IPS-20b (cell line): ENCODE measurements around the gene MAMDC4.

Source experiments
- H3K27ac ChIP-seq: one replicate; pipeline ENCODE4 v1.5.1; 2013; ENCODE audit warnings: low read length
- H3K27me3 ChIP-seq: 2 replicates; pipeline ENCODE4 v1.6.1; 2013; ENCODE audit warnings: mild to moderate bottlenecking, low read length, inconsistent platforms; ENCODE audit not compliant: insufficient read depth
- H3K36me3 ChIP-seq: 2 replicates; pipeline ENCODE4 v1.6.1; 2013; ENCODE audit warnings: low read depth, mild to moderate bottlenecking, inconsistent platforms, low read length, moderate library complexity; ENCODE audit not compliant: insufficient read depth
- H3K4me1 ChIP-seq: 2 replicates; pipeline ENCODE4 v1.6.1; 2013; ENCODE audit warnings: mild to moderate bottlenecking, control low read depth, inconsistent platforms, low read length, moderate library complexity; ENCODE audit not compliant: insufficient read depth
- H3K4me3 ChIP-seq: 2 replicates; pipeline ENCODE4 v1.5.1; 2013; ENCODE audit warnings: mild to moderate bottlenecking, low read length, inconsistent platforms
- H3K9ac ChIP-seq: 2 replicates; pipeline ENCODE4 v1.6.1; 2013; ENCODE audit warnings: low read depth, mild to moderate bottlenecking, inconsistent platforms, low read length, moderate library complexity
- H3K9me3 ChIP-seq: 2 replicates; pipeline ENCODE4 v1.6.1; 2013; ENCODE audit warnings: mild to moderate bottlenecking, low read depth, low read length, inconsistent platforms; ENCODE audit not compliant: insufficient read depth

Gene MAMDC4

DNA sequence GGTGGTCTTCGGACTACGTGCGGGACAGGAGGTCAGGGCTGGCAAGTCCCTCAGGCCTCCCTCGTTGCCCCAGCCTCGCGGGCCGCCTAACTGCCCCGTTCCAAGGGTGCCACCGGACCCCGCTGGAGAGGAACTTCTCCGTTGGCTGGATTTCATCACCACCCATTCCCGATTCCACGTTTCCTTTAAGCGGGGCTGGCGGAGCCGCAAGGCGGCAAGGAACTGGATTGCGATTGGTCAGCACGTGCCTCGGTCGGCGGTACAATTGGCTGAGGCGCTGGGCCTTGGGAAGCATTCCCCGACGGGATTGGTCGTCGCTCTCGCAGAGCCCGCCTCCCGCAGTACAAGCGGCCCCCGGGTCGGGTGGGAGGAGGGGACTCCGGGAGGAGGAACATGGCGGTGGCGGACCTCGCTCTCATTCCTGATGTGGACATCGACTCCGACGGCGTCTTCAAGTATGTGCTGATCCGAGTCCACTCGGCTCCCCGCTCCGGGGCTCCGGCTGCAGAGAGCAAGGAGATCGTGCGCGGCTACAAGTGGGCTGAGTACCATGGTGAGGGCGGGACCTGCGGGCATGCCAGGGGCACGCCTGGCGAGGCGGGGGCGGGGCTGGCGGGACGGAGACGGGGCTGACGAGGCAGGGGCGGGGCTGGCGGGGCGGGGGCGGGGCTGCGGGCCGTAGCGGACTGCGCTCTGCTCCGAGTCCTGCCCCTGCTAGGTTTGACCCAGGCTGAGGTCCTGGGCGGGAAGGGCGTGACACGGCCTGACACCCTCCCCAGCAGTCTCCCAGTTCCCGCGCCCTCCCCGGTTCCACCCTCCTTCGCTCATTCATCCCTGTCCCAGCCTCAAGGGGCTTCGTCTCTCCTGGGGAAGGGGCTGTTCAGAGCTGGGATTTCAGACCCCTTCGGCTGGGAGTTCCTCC, 2.8 kb upstream of the MAMDC4 start, which contains the start of gene PHPT1:
Gene PHPT1 (plus strand): TSS at position 372 of the 922 bp plus-strand sequence. CDS start 22 bp downstream, at position 394.
- Histone ChIP-seq H3K27ac (peak within 1 kb of the TSS; percentile 57), H3K27me3 (peaks cover 6% of the 10 kb centered on the region; the same call in 1 of the 2 replicates), H3K4me3 (peak within 1 kb of the TSS; percentile 74), H3K9ac (peak within 1 kb of the TSS; percentile 81), H3K9me3 (no peaks in the 10 kb centered on the region), H3K4me1 (peaks cover 4% of the 10 kb centered on the region; the same call in 1 of the 2 replicates), H3K36me3 (peaks cover 16% of the 10 kb centered on the region)

DNA sequence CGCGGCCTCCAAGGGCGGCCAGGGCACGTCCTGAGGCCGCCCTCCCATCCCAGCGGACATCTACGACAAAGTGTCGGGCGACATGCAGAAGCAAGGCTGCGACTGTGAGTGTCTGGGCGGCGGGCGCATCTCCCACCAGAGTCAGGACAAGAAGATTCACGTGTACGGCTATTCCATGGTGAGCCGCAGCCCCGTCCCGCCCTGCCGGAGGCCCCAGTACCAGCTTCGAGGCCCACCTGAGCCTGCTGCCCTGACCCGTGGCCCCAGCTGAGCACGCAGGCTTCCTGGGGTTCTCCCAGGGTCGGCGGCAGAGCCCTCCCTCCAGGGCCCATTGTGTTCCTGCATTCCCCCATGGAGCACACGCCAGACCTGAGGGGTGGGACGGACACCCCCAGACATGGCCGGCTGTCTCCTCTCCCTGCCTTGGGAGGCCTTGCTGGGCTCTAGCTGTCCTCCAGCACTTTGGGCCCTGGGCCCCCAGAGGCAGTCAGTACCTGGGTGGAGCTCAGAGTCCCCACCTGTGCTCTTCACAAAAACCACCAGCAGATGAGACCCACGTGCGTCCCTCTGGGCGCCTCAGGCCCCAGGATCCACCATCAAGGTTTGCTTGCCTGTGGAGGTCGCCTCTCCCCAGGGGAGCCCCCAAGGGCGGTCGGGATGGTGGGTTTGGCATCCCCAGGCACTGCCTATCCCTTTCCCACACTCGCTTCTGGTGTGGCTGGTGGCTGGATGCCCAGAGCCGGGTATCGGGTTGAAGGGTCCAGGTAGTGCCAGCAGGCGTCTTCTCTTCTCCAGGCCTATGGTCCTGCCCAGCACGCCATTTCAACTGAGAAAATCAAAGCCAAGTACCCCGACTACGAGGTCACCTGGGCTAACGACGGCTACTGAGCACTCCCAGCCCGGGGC, 1.9 kb upstream of the MAMDC4 start:
- Histone ChIP-seq H3K27ac (no peak overlapping the region), H3K9ac (peak overlapping the region; percentile 65; the same call in 1 of the 2 replicates), H3K4me3 (peak overlapping the region; percentile 74), H3K4me1 (peaks cover 4% of the 10 kb centered on the region; the same call in 1 of the 2 replicates), H3K27me3 (peaks cover 6% of the 10 kb centered on the region; the same call in 1 of the 2 replicates), H3K36me3 (peaks cover 16% of the 10 kb centered on the region), H3K9me3 (no peaks in the 10 kb centered on the region)

DNA sequence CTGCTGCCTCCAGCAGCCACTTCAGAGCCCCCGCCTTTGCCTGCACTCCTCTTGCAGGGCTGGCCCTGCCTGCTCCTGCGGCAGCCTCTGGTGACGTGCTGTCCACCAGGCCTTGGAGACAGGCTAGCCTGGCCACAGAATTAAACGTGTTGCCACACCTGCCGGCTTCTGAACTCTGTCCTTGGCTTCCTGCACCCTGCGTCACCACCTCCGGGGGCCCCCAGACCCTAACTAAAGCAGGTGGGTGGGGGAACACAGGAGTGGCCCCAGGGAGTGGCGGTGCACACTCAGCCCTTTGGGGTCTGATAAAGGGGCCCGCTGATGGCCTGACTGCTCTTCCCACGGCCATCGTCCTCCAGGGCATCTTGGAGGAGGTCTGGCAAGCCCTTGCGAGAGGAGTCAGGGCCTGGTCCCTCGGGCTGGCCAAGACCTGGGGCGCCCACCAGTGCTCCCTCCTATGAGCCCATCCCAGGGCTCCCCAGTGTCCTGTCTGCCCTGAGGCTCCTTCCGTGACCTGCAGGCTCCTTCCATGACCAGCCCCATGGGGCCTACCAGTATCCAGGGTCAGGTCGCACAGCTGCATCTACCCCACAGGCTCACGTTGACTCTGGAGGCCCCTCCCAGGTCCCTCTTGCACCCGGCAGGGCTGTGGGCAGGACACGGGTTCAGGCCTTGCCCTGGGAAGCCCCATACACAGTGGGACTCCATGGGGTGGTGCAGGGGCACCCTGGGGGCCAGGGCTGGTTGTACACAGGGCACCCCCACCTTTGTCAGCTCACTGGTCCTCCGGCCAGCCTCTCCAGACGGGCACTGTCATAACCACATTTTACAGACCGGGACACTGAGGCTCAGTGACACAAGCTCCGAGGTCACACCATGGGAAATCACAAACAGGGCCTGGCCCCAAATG, 1.0 kb upstream of the MAMDC4 start:
- Histone ChIP-seq H3K27ac (no peak overlapping the region), H3K4me1 (peaks cover 4% of the 10 kb centered on the region; the same call in 1 of the 2 replicates), H3K36me3 (peaks cover 16% of the 10 kb centered on the region), H3K27me3 (peaks cover 6% of the 10 kb centered on the region; the same call in 1 of the 2 replicates), H3K9me3 (no peaks in the 10 kb centered on the region), H3K9ac (no peak overlapping the region), H3K4me3 (no peak overlapping the region)

DNA sequence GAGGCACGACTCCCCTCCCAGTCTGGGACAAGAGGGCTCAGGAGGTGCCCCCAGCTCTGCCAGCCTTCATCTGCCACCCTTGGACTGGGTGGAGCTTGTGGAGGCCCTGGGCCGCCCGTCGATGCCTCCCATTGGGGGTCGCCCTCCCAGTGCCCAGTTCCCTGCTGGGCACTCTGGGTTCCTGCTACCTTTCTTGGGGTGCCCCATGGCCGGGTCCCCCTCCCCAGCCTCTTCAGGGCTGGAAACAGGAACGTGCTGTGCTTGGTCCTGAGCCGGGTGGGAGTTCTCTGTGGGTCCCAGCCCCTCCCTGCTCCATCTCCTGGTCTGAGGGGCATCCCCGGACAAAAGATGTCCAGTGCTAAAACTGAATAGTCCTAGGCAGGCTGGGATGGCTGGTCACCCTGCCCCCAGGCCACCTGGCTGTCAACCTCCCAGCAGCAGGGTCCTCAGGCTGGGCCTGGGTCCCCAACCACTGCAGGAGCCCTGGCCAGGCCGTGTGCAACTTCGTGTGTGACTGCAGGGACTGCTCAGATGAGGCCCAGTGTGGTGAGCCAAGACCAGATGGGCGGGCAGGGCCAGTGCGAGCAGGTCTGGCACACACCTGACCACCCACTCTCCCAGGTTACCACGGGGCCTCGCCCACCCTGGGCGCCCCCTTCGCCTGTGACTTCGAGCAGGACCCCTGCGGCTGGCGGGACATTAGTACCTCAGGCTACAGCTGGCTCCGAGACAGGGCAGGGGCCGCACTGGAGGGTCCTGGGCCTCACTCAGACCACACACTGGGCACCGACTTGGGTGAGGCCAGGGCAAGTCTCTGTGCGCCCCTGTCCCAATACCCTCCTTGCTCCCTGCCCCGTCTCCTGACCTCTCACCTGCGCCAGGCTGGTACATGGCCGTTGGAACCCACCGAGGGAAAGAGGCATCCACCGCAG, 784 bp downstream of the MAMDC4 start:
- H3K27me3 ChIP-seq, result no peaks in the 10 kb centered on the region
- H3K36me3 ChIP-seq, result peaks cover 16% of the 10 kb centered on the region
- peaks cover 4% of the 10 kb centered on the region; the same call in 1 of the 2 replicates for H3K4me1 ChIP-seq
- no peak overlapping the region for H3K9ac ChIP-seq
- no peak overlapping the region for H3K4me3 ChIP-seq
- H3K9me3 ChIP-seq, result no peaks in the 10 kb centered on the region
- no peak overlapping the region for H3K27ac ChIP-seq

DNA sequence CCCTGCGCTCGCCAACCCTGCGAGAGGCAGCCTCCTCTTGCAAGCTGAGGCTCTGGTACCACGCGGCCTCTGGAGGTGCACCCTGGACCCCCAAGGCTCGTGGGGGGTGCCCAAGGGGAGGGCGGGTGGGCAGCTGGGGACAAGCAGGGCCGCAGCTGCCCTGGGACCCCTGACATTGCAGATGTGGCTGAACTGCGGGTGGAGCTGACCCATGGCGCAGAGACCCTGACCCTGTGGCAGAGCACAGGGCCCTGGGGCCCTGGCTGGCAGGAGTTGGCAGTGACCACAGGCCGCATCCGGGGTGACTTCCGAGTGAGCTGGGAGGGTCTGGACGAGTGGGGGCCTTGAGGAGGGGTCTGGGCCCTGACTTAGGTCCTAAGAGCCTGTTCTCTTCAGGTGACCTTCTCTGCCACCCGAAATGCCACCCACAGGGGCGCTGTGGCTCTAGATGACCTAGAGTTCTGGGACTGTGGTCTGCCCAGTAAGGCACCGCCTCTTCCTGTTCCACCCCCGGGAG, 1.5 kb downstream of the MAMDC4 start:
- Histone ChIP-seq H3K27ac (no peak overlapping the region), H3K36me3 (peaks cover 16% of the 10 kb centered on the region), H3K4me1 (peaks cover 4% of the 10 kb centered on the region; the same call in 1 of the 2 replicates), H3K9ac (no peak overlapping the region), H3K27me3 (no peaks in the 10 kb centered on the region), H3K4me3 (no peak overlapping the region), H3K9me3 (no peaks in the 10 kb centered on the region)

DNA sequence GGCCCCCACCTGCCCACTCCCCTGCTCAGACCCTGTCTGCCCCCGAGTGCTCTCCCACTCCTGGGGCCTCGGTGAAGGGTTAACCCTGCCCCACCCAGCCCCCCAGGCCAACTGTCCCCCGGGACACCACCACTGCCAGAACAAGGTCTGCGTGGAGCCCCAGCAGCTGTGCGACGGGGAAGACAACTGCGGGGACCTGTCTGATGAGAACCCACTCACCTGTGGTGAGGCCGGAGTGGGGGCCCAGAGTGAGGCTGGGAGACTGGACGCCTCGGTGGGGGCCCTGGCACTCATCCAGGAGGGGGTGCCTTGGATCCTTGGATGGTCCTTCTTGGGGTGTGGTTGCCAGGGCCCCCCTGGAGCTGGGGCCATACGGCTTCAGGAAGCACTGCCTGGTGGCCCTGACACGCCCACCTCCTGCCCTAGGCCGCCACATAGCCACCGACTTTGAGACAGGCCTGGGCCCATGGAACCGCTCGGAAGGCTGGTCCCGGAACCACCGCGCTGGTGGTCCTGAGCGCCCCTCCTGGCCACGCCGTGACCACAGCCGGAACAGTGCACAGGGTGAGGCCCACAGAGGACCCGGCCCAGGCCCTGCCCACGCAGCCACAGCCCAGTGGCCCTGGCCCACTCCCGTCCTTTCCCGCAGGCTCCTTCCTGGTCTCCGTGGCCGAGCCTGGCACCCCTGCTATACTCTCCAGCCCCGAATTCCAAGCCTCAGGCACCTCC, 2.1 kb downstream of the MAMDC4 start:
- Histone ChIP-seq H3K9me3 (no peaks in the 10 kb centered on the region), H3K9ac (no peak overlapping the region), H3K27ac (no peak overlapping the region), H3K4me1 (peaks cover 4% of the 10 kb centered on the region; the same call in 1 of the 2 replicates), H3K36me3 (peaks cover 16% of the 10 kb centered on the region), H3K27me3 (no peaks in the 10 kb centered on the region), H3K4me3 (no peak overlapping the region)

DNA sequence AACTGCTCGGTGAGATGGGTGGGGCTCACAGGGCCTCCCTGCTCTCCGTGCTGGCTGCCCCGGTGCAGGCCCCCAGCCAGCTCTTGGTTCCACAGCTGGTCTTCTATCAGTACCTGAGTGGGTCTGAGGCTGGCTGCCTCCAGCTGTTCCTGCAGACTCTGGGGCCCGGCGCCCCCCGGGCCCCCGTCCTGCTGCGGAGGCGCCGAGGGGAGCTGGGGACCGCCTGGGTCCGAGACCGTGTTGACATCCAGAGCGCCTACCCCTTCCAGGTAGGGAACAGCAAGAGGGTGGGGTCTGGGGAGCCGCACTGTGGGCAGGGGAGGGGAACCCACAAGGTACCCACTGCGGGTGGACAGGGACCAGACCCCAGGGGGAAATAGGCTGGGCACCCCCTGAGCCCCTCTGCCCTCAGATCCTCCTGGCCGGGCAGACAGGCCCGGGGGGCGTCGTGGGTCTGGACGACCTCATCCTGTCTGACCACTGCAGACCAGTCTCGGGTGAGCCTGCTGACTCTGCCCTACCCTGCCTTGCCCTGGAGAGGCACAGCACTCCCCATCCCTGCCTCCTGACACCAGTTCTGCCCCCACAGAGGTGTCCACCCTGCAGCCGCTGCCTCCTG, 2.8 kb downstream of the MAMDC4 start:
- H3K4me3 ChIP-seq, result no peak overlapping the region
- peaks cover 16% of the 10 kb centered on the region for H3K36me3 ChIP-seq
- H3K9me3 ChIP-seq, result no peaks in the 10 kb centered on the region
- H3K9ac ChIP-seq, result no peak overlapping the region
- peaks cover 3% of the 10 kb centered on the region; the same call in 1 of the 2 replicates for H3K4me1 ChIP-seq
- no peaks in the 10 kb centered on the region for H3K27me3 ChIP-seq
- no peak overlapping the region for H3K27ac ChIP-seq

DNA sequence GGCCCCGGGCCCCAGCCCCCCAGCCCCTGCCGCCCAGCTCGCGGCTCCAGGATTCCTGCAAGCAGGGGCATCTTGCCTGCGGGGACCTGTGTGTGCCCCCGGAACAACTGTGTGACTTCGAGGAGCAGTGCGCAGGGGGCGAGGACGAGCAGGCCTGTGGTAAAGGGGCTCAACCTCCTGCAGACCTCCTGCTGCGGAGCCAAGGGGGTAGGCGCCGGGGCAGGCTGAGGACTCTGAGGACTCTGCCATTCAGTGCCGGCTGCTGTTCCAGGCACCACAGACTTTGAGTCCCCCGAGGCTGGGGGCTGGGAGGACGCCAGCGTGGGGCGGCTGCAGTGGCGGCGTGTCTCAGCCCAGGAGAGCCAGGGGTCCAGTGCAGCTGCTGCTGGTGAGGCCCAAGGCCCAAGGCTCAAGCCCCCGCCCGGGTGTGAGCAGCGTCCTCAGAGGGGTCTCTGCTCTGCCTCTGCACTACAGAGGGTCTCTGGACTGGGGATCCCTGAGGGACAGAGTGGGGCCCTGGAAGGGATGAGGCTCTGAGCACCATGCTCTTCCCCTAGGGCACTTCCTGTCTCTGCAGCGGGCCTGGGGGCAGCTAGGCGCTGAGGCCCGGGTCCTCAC, 3.4 kb downstream of the MAMDC4 start:
- Histone ChIP-seq H3K4me3 (no peak overlapping the region), H3K27ac (no peak overlapping the region), H3K36me3 (peaks cover 16% of the 10 kb centered on the region), H3K27me3 (no peaks in the 10 kb centered on the region), H3K9me3 (no peaks in the 10 kb centered on the region), H3K4me1 (no peaks in the 10 kb centered on the region), H3K9ac (no peak overlapping the region)

DNA sequence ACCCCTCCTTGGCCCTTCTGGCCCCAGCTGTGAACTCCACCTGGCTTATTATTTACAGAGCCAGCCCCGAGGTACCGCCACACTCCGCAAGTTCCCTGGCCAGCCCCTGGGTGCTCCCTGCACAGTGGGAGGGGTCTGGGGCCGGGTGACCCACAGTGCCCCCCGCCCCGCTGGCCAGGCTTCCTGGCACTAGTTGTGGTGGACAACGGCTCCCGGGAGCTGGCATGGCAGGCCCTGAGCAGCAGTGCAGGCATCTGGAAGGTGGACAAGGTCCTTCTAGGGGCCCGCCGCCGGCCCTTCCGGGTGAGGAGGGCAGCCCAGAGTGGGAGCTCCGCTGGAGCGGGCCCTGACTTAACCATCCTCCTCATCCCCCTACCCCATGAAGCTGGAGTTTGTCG, 3.9 kb downstream of the MAMDC4 start:
- H3K27ac ChIP-seq, result no peak overlapping the region
- H3K4me1 ChIP-seq, result no peaks in the 10 kb centered on the region
- H3K9me3 ChIP-seq, result no peaks in the 10 kb centered on the region
- no peaks in the 10 kb centered on the region for H3K27me3 ChIP-seq
- no peak overlapping the region for H3K4me3 ChIP-seq
- peaks cover 16% of the 10 kb centered on the region for H3K36me3 ChIP-seq
- no peak overlapping the region for H3K9ac ChIP-seq
